Right renal cortex interstitium (tissue), 3 donors: ENCODE data around the gene ZSWIM4. TPM values are rescaled to one million over a fixed set of nuclear protein-coding genes. Genes with fewer than 3 reads are reported as not detected.

ENCODE experiments used
- DNase-seq, 3 donors: peaks; one replicate each; pipeline ENCODE4 v3.0.0-alpha.2; 2013; ENCODE audit warnings: low read depth in 3 of 3, low spot score in 2 of 3
- polyA plus RNA-seq, 3 donors: library from polyadenylated mRNA; unstranded; fragments of 120-200 nt; gene quantifications; one replicate each; pipeline ENCODE4 v1.2.1, GENCODE V29; 2013; ENCODE audit not compliant: insufficient read length in 3 of 3

The ZSWIM4 gene
- polyA plus RNA-seq, 3 donors, result 5.3 to 6.8 (median 6.1) TPM

DNA sequence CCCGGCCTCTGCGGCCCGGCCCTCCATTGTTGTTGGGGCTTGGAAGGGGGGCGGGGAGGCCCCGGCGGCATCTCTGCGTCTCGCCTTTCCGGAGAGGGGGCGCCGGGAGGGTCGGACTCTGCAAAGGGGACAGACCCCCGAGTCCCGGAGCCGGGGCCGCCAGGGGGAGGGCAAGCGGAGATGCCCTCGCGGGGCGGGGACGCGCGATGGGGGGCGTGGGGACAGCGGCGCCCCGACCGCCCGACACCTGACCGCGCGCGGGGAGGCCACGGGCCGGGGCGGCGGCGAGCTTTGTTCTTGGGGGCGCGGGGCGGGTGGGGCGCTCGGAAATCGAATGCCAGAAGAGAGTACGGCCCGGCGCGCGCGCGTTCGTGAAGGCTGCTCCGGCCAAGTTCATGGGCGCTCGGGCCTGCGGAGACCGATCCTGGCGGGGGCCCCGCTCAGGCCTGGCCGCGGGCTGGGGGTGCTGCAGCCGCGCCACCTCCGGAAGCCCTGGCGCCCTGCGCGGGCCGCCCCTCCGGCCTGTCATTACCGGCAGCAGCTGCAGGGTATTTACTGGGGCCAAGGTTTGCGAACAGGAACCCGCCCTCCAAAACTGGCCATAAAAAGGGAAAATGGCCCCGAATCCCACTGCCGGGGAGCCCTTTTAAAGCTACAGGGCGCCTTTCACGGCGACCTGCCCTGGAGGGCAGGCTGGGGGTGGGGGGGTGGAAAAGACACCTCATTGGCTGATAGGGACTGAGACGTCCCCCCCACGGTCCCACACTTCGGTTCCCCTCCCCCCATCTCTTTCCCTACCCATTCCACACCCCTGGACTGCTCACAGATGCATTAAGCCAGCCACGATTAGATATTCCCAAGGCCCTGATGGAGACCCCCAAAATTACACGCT is 70.6 kb downstream of the ZSWIM4 start:
- DNase-seq, result no peak

DNA sequence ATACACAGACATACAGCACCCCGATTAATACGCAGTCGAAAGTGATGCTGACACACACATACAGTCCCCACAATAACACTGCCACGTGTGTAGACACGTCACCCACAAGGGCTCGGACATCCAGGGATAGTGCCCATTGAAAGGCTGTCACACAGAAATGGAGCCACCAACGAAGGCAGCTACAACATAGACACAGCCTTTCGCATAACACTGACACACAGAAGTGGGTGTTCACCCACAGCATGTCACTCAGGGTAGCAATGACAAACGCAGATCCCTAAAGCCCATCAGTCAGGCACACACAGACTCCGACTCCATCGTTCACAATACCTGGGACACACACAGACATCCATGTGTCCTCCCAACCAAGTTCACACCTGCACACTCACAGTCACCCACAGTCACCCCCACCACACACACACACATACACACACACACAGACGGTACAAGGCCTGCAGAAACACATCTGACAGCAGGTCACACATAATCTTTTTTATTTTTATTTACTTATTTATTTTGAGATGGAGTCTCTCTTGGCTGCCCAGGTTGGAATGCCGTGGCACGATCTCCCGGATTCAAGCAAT is 71.3 kb downstream of the ZSWIM4 start:
- DNase-seq, result no peak

GRCh38 chr19:13868663-13869062 is 73.4 kb downstream of the ZSWIM4 start:
- no peak for DNase-seq

- DNase-seq, result no peak
Observed at GRCh38 chr19:13869281-13869680, 74.0 kb downstream of the ZSWIM4 start.

GRCh38 chr19:13870873-13871272 is 75.6 kb downstream of the ZSWIM4 start:
- no peak for DNase-seq

DNA sequence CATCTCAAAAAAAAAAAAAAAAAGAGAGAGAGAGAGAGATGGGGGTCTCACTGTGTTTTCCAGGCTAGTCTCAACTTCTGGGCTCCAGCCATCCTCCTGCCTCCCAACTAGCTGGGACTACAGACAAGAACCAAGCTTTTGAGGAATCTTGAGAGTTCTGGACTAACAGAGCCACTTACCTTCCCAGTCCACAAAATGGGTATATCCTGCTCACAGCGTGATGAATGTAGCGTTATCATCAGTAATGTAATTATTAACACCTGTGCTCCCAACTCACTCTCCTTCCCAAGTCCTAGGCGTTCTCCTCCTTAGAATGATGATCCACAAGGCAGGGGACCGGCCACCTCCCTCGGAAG is 77.1 kb downstream of the ZSWIM4 start:
- no peak for DNase-seq

DNA sequence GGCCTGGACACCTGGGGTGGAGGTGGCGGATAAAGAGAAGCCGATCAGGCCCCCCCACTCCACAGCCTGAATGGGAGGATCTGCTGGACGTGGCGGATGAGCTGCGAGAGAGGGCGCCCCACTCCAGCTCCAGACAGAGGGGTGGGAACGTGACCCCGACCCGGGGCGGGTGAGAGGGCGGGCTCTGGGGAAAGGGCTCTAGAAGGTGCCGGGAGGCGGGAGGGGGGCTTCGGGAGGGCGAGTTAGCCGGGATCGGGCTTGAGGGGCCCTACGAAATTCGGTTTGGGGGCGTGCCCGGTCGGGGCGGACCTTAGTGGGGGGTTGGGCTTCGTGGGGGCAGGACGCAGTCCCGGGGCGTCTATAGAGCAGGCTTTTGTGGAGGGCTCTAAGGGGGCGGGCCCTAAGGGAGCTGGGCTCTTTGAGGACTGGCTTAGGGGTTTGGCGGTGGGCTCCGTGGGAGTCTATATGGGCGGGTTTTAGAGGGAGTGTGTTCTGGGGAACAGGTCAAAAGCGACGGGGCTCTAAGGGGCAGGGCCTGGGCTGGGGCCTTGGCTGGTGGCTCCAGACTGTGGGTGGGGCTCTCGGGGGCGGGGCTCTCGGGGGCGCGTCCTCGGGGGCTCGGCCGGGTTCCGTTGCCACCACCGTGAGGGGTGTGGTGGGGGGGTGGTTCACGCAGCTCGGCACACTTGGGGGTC is 77.6 kb downstream of the ZSWIM4 start:
- DNase-seq, result no peak

GRCh38 chr19:13873834-13874515 is 78.7 kb downstream of the ZSWIM4 start:
- DNase-seq, result no peak

- DNase-seq, result no peak
Observed at GRCh38 chr19:13875824-13876223, 80.6 kb downstream of the ZSWIM4 start.

- DNase-seq, result no peak
Observed at GRCh38 chr19:13876834-13877233, 81.6 kb downstream of the ZSWIM4 start, which contains the start of gene NANOS3. Gene NANOS3, plus strand, starts transcription at chr19:13877134. Its CDS starts 115 bp downstream, at chr19:13877249.

GRCh38 chr19:13877303-13877702 is 82.1 kb downstream of the ZSWIM4 start:
- no peak for DNase-seq

- peak; percentile 83 to 85 (median 84) for DNase-seq
Observed at GRCh38 chr19:13880059-13881043, 85.1 kb downstream of the ZSWIM4 start.

GRCh38 chr19:13881251-13881691 is 86.0 kb downstream of the ZSWIM4 start:
- DNase-seq, result no peak

Other genes with a start within 250 kb of the ZSWIM4 start
- gene MRI1, start 30.9 kb upstream of the ZSWIM4 start, polyA plus RNA-seq, result 10 to 100 TPM; 13.6 to 22.0 (median 20.1) TPM
- gene C19orf53, start 21.0 kb upstream of the ZSWIM4 start, polyA plus RNA-seq, result 100 to 1,000 TPM in 2 of 3 donors, 10 to 100 TPM in 1; 95.9 to 122 (median 110) TPM
- 1 to 10 TPM in 1 of 3 donors, under 1 TPM in 2; 0.76 to 1.1 (median 0.89) TPM for gene NANOS3, start 81.7 kb downstream of the ZSWIM4 start, polyA plus RNA-seq
- 1 to 10 TPM; 4.6 to 4.8 (median 4.7) TPM for gene BRME1, start 110.7 kb downstream of the ZSWIM4 start, polyA plus RNA-seq
- gene CC2D1A, start 110.8 kb downstream of the ZSWIM4 start, polyA plus RNA-seq, result 10 to 100 TPM; 20.1 to 23.3 (median 20.7) TPM
- gene PODNL1, start 143.0 kb downstream of the ZSWIM4 start, polyA plus RNA-seq, result under 1 TPM; 0.71 to 0.95 (median 0.85) TPM
- 10 to 100 TPM; 28.5 to 29.4 (median 28.6) TPM for gene DCAF15, start 157.1 kb downstream of the ZSWIM4 start, polyA plus RNA-seq
- 1 to 10 TPM; 7.4 to 9.3 (median 7.8) TPM for gene RFX1, start 210.9 kb downstream of the ZSWIM4 start, polyA plus RNA-seq
- not detected for gene RLN3, start 232.7 kb downstream of the ZSWIM4 start, polyA plus RNA-seq
- gene IL27RA, start 236.3 kb downstream of the ZSWIM4 start, polyA plus RNA-seq, result 1 to 10 TPM; 6.9 to 7.8 (median 7.3) TPM